Esophagus muscularis mucosa (tissue), 4 donors: ENCODE data around the gene STOM.

Experiments
- CTCF ChIP-seq, 3 experiments: fragments of 200-600 bp in 2 of 3; fragments of 450-650 bp in 1 of 3; sonication (generic) in 2 of 3; IDR thresholded peaks; one replicate each; pipeline ENCODE4 v1.5.1; 2017 to 2019; ENCODE audit warnings: antibody characterized with exemption in 3 of 3, mild to moderate bottlenecking in 2 of 3, moderate library complexity in 1 of 3
- EP300 ChIP-seq: sonication (generic); formaldehyde crosslinking; IDR thresholded peaks from one replicate; pipeline ENCODE4 v1.6.1; 2017; ENCODE audit warnings: antibody characterized with exemption
- POLR2A ChIP-seq: fragments of 450-650 bp; IDR thresholded peaks from one replicate; pipeline ENCODE4 v1.6.1; 2017; ENCODE audit warnings: antibody characterized with exemption, moderate library complexity, mild to moderate bottlenecking, low read depth
- POLR2AphosphoS5 ChIP-seq, 2 donors: sonication (generic); formaldehyde crosslinking; IDR thresholded peaks; one replicate each; pipeline ENCODE4 v1.6.1; 2017; ENCODE audit warnings: antibody characterized with exemption in 2 of 2

GRCh38 chr9:121388140-121388905 lies 18.3 kb upstream of the STOM start:
- TF ChIP-seq CTCF (IDR thresholded peaks at IDR 0.05): no peak
- TF ChIP-seq POLR2AphosphoS5 (IDR thresholded peaks at IDR 0.05): no peak
- TF ChIP-seq EP300: no peak
- no peak for TF ChIP-seq POLR2A
